ENCODE data around the gene VAV2.
"Not testable (repeated sequence)": the region's sequence is repeated elsewhere in the genome, so short reads cannot be mapped to it uniquely, and the experiment has no call there.

VAV2 gene

GRCh38 chr9:133754688-133755227 lies 237.4 kb downstream of the VAV2 start:
- Mint-ChIP-seq H3K36me3 (ENCODE audit: insufficient read depth) (no peaks in the 10 kb centered on the region), H3K27ac (no peak overlapping the region), H3K4me3 (no peak overlapping the region), H3K27me3 (peaks cover 41 to 58% of the 10 kb centered on the region in 2 donors), H3K9me3 (no peaks in the 10 kb centered on the region), H3K4me1 (ENCODE audit: low read depth in 2 of 2) (no peaks in the 10 kb centered on the region)
- DNase-seq (no peak), ATAC-seq (replicated peaks) (no peak)

- peaks cover 45 to 63% of the 10 kb centered on the region in 2 donors for H3K27me3 Mint-ChIP-seq
- H3K9me3 Mint-ChIP-seq = no peaks in the 10 kb centered on the region
- DNase-seq (no peak), ATAC-seq (replicated peaks) (no peak)
- no peak overlapping the region for H3K4me3 Mint-ChIP-seq
- H3K4me1 Mint-ChIP-seq (ENCODE audit: low read depth in 2 of 2) = no peaks in the 10 kb centered on the region
- no peaks in the 10 kb centered on the region for H3K36me3 Mint-ChIP-seq (ENCODE audit: insufficient read depth)
- H3K27ac Mint-ChIP-seq = no peak overlapping the region
Measured at GRCh38 chr9:133754187-133754586, 237.9 kb downstream of the VAV2 start.

- no peak for ATAC-seq (replicated peaks)
- Mint-ChIP-seq H3K27ac (no peak overlapping the region), H3K4me1 (ENCODE audit: low read depth in 2 of 2) (no peaks in the 10 kb centered on the region), H3K9me3 (no peaks in the 10 kb centered on the region), H3K4me3 (no peak overlapping the region), H3K36me3 (ENCODE audit: insufficient read depth) (no peaks in the 10 kb centered on the region), H3K27me3 (peaks cover 56 to 75% of the 10 kb centered on the region in 2 donors)
- no peak for DNase-seq
Measured at GRCh38 chr9:133752739-133753446, 239.2 kb downstream of the VAV2 start.

GRCh38 chr9:133750982-133751649 lies 241.0 kb downstream of the VAV2 start:
- no peak overlapping the region for H3K4me3 Mint-ChIP-seq
- no peaks in the 10 kb centered on the region for H3K36me3 Mint-ChIP-seq (ENCODE audit: insufficient read depth)
- H3K27ac Mint-ChIP-seq = no peak overlapping the region
- H3K4me1 Mint-ChIP-seq (ENCODE audit: low read depth in 2 of 2) = no peaks in the 10 kb centered on the region
- DNase-seq (no peak), ATAC-seq (replicated peaks) (no peak)
- no peaks in the 10 kb centered on the region for H3K9me3 Mint-ChIP-seq
- peaks cover 72 to 90% of the 10 kb centered on the region in 2 donors for H3K27me3 Mint-ChIP-seq

GRCh38 chr9:133747309-133747708 lies 244.8 kb downstream of the VAV2 start:
- H3K36me3 Mint-ChIP-seq (ENCODE audit: insufficient read depth) = no peaks in the 10 kb centered on the region
- DNase-seq = no peak

GRCh38 chr9:133744528-133744927 lies 247.6 kb downstream of the VAV2 start:
- not testable (repeated sequence) for H3K27ac Mint-ChIP-seq; H3K4me3 Mint-ChIP-seq; H3K36me3 Mint-ChIP-seq (ENCODE audit: insufficient read depth); DNase-seq; H3K9me3 Mint-ChIP-seq; ATAC-seq (replicated peaks); H3K4me1 Mint-ChIP-seq (ENCODE audit: low read depth in 2 of 2)
- H3K27me3 Mint-ChIP-seq = peaks cover 36 to 38% of the 10 kb centered on the region in 2 donors

More at GRCh38 chr9:133747309-133747708, 244.8 kb downstream of the VAV2 start:
- H3K9me3 Mint-ChIP-seq = no peaks in the 10 kb centered on the region
- no peak overlapping the region for H3K27ac Mint-ChIP-seq
- ATAC-seq (replicated peaks) = no peak
- peaks cover 60 to 66% of the 10 kb centered on the region in 2 donors for H3K27me3 Mint-ChIP-seq
- H3K4me1 Mint-ChIP-seq (ENCODE audit: low read depth in 2 of 2) = peaks cover 0 to 1% of the 10 kb centered on the region in 2 donors
- no peak overlapping the region for H3K4me3 Mint-ChIP-seq

- Mint-ChIP-seq H3K4me1 (ENCODE audit: low read depth in 2 of 2) (peaks cover 0 to 8% of the 10 kb centered on the region in 2 donors), H3K27ac (no peak overlapping the region), H3K27me3 (peaks cover 24 to 25% of the 10 kb centered on the region in 2 donors), H3K9me3 (no peaks in the 10 kb centered on the region), H3K36me3 (ENCODE audit: insufficient read depth) (peaks cover 2% of the 10 kb centered on the region), H3K4me3 (no peak overlapping the region)
- ATAC-seq (replicated peaks) (peak; percentile 62), DNase-seq (peak; percentile 65 to 73 (median 71))
Measured at GRCh38 chr9:133742849-133743444, 249.2 kb downstream of the VAV2 start.

GRCh38 chr9:133742251-133742650 lies 249.9 kb downstream of the VAV2 start:
- Mint-ChIP-seq H3K27ac (no peak overlapping the region), H3K4me3 (no peak overlapping the region), H3K36me3 (ENCODE audit: insufficient read depth) (peaks cover 2% of the 10 kb centered on the region), H3K4me1 (ENCODE audit: low read depth in 2 of 2) (peaks cover 3 to 8% of the 10 kb centered on the region in 2 donors), H3K27me3 (peaks cover 17 to 18% of the 10 kb centered on the region in 2 donors), H3K9me3 (no peaks in the 10 kb centered on the region)
- ATAC-seq (replicated peaks) = no peak
- DNase-seq = no peak

- DNase-seq (no peak), ATAC-seq (replicated peaks) (no peak)
- H3K27me3 Mint-ChIP-seq = peaks cover 12 to 14% of the 10 kb centered on the region in 2 donors
- no peak overlapping the region for H3K4me3 Mint-ChIP-seq
- H3K27ac Mint-ChIP-seq = no peak overlapping the region
- H3K36me3 Mint-ChIP-seq (ENCODE audit: insufficient read depth) = peaks cover 2% of the 10 kb centered on the region
- H3K9me3 Mint-ChIP-seq = no peaks in the 10 kb centered on the region
- H3K4me1 Mint-ChIP-seq (ENCODE audit: low read depth in 2 of 2) = peaks cover 3 to 8% of the 10 kb centered on the region in 2 donors
Measured at GRCh38 chr9:133741716-133742115, 250.4 kb downstream of the VAV2 start.

- Mint-ChIP-seq H3K9me3 (no peaks in the 10 kb centered on the region), H3K4me3 (no peak overlapping the region), H3K27ac (no peak overlapping the region), H3K27me3 (peaks cover 6% of the 10 kb centered on the region in 2 donors), H3K36me3 (ENCODE audit: insufficient read depth) (peaks cover 2% of the 10 kb centered on the region), H3K4me1 (ENCODE audit: low read depth in 2 of 2) (peaks cover 3 to 8% of the 10 kb centered on the region in 2 donors)
- no peak for DNase-seq
- ATAC-seq (replicated peaks) = no peak
Measured at GRCh38 chr9:133740911-133741310, 251.2 kb downstream of the VAV2 start.

GRCh38 chr9:133739408-133740280 lies 252.5 kb downstream of the VAV2 start:
- H3K27ac Mint-ChIP-seq = no peak overlapping the region
- H3K36me3 Mint-ChIP-seq (ENCODE audit: insufficient read depth) = peaks cover 2% of the 10 kb centered on the region
- no peaks in the 10 kb centered on the region for H3K27me3 Mint-ChIP-seq
- ATAC-seq (replicated peaks) (no peak), DNase-seq (no peak)
- no peak overlapping the region for H3K4me3 Mint-ChIP-seq
- peaks cover 3 to 8% of the 10 kb centered on the region in 2 donors for H3K4me1 Mint-ChIP-seq (ENCODE audit: low read depth in 2 of 2)
- no peaks in the 10 kb centered on the region for H3K9me3 Mint-ChIP-seq

GRCh38 chr9:133738640-133739225 lies 253.4 kb downstream of the VAV2 start:
- no peak for DNase-seq
- no peak for ATAC-seq (replicated peaks)
- Mint-ChIP-seq H3K9me3 (no peaks in the 10 kb centered on the region), H3K4me1 (ENCODE audit: low read depth in 2 of 2) (peaks cover 3 to 8% of the 10 kb centered on the region in 2 donors), H3K27me3 (no peaks in the 10 kb centered on the region), H3K4me3 (peak overlapping the region; percentile 53 to 70), H3K36me3 (ENCODE audit: insufficient read depth) (peaks cover 2% of the 10 kb centered on the region), H3K27ac (peak overlapping the region; percentile 13 to 82)
